Osteoblast (primary cell): ENCODE measurements around the gene PRELP. TPM values are rescaled to one million over a fixed set of nuclear protein-coding genes. Genes with fewer than 3 reads are reported as not detected.

Experiments
- DNase-seq: peaks from one replicate; pipeline ENCODE4 v3.0.0; 2011; ENCODE audit warnings: low spot score, mixed read lengths; ENCODE audit not compliant: insufficient read length; ENCODE audit errors: missing footprints
- H2AFZ ChIP-seq: 2 replicates; pipeline ENCODE4 v1.6.0; 2011; ENCODE audit warnings: mild to moderate bottlenecking, low read length
- H3K27ac ChIP-seq: 2 replicates; pipeline ENCODE4 v1.5.1; 2011; ENCODE audit warnings: mild to moderate bottlenecking, low read depth, low read length, moderate library complexity
- H3K27me3 ChIP-seq: 2 replicates; pipeline ENCODE4 v1.6.0; 2012; ENCODE audit warnings: mild to moderate bottlenecking, control low read depth, inconsistent platforms, low read length, moderate library complexity; ENCODE audit not compliant: insufficient read depth
- H3K36me3 ChIP-seq: 2 replicates; pipeline ENCODE4 v1.5.1; 2011; ENCODE audit warnings: mild to moderate bottlenecking, low read length, control low read depth, moderate library complexity; ENCODE audit not compliant: insufficient read depth
- H3K4me1 ChIP-seq: 2 replicates; pipeline ENCODE4 v1.5.1; 2011; ENCODE audit warnings: mild to moderate bottlenecking, low read length, control low read depth, moderate library complexity; ENCODE audit not compliant: insufficient read depth
- H3K4me2 ChIP-seq: 2 replicates; pipeline ENCODE4 v1.6.0; 2011; ENCODE audit warnings: mild to moderate bottlenecking, low read length; ENCODE audit not compliant: insufficient read depth
- H3K4me3 ChIP-seq: fragments of 200-600 bp; sonication (generic); 3 replicates; pipeline ENCODE4 v1.5.1; 2012; ENCODE audit warnings: mild to moderate bottlenecking, low read length, inconsistent platforms; ENCODE audit not compliant: insufficient read depth
- H3K79me2 ChIP-seq: 2 replicates; pipeline ENCODE4 v1.6.0; 2012; ENCODE audit warnings: mild to moderate bottlenecking, low read length, control low read depth, inconsistent platforms; ENCODE audit not compliant: insufficient read depth
- H3K9me3 ChIP-seq: 2 replicates; pipeline ENCODE4 v1.5.1; 2011; ENCODE audit warnings: low read depth, low read length, control low read depth
- H4K20me1 ChIP-seq: 2 replicates; pipeline ENCODE4 v1.6.0; 2012; ENCODE audit warnings: mild to moderate bottlenecking, low read length, control low read depth; ENCODE audit not compliant: insufficient read depth
- total RNA-seq: library from RNA; depleted of rRNA; stranded (reverse); fragments of >200 nt; gene quantifications from 2 replicates; pipeline ENCODE4 v1.2.3, GENCODE V29; 2012
- TF ChIP-seq, protein P1 (sequence below): IDR thresholded peaks from 2 replicates; pipeline ENCODE4 v1.5.1; 2011; ENCODE audit warnings: mild to moderate bottlenecking, low read depth, low read length, moderate library complexity; ENCODE audit errors: extremely low read depth

Gene PRELP
- total RNA-seq, 1 donor, result 0.36 TPM

DNA sequence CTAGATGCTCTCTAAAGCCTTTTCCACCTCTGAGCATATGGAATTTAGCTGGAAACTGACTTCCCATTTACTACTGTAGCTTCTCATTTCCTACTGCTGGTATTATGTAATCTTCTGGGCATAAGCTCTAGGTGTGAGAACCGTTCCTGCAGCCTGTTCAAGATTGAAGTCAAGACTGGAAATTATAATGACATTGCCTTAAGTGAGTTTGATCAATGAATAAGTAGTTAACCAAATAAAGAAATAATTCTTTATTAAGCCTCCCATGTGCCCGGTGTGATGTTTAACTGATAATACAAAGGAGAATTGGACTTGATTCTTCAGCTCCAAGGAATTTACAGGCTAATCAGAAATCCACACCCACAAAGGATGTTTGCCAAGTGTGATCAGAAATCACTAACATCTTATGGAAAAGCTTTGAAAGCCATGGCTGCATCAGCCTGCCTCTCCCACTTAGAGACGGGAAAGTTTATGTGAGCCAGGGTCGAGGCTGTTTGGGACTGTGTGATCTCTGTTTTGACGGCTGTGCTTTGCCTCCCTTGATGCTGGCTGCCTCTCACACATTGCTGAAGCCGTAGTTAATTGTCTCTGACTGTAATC lies 36.4 kb upstream of the PRELP start:
- no peak for DNase-seq
- no peak overlapping the region for H2AFZ ChIP-seq
- H3K27ac ChIP-seq, result no peak overlapping the region
- H3K27me3 ChIP-seq, result peaks cover 40% of the 10 kb centered on the region
- no peaks in the 10 kb centered on the region for H3K9me3 ChIP-seq
- no peaks in the 10 kb centered on the region for H3K36me3 ChIP-seq
- TF ChIP-seq, protein P1, sequence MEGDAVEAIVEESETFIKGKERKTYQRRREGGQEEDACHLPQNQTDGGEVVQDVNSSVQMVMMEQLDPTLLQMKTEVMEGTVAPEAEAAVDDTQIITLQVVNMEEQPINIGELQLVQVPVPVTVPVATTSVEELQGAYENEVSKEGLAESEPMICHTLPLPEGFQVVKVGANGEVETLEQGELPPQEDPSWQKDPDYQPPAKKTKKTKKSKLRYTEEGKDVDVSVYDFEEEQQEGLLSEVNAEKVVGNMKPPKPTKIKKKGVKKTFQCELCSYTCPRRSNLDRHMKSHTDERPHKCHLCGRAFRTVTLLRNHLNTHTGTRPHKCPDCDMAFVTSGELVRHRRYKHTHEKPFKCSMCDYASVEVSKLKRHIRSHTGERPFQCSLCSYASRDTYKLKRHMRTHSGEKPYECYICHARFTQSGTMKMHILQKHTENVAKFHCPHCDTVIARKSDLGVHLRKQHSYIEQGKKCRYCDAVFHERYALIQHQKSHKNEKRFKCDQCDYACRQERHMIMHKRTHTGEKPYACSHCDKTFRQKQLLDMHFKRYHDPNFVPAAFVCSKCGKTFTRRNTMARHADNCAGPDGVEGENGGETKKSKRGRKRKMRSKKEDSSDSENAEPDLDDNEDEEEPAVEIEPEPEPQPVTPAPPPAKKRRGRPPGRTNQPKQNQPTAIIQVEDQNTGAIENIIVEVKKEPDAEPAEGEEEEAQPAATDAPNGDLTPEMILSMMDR, result no peak
- no peaks in the 10 kb centered on the region for H4K20me1 ChIP-seq
- no peaks in the 10 kb centered on the region for H3K79me2 ChIP-seq
- H3K4me1 ChIP-seq, result peaks cover 3% of the 10 kb centered on the region
- no peak overlapping the region for H3K4me2 ChIP-seq
- H3K4me3 ChIP-seq, result no peak overlapping the region

DNA sequence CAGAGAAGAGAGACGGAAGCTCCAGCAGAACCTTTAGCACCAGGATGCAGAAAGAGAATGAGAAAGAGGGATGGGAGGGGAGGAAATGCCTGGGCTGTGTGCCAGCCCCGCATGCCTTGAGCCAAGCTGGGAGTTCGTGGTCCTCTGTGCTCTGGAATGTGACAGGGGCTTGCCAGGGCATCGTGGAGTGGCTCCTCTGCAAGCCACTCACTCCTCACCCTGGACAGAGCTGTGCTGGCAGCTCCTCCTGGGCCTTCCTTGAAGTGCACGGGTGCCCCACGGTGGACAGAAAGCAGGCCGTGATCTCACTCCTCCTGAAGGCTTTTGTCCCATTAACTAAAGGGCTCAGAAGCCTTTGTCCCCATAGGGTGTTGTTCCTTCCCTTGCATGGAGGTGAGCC lies 34.8 kb upstream of the PRELP start:
- Histone ChIP-seq H3K4me3 (no peak overlapping the region), H3K79me2 (no peaks in the 10 kb centered on the region), H3K4me2 (no peak overlapping the region), H3K36me3 (no peaks in the 10 kb centered on the region), H3K9me3 (no peaks in the 10 kb centered on the region), H3K27ac (no peak overlapping the region), H3K4me1 (peaks cover 3% of the 10 kb centered on the region), H3K27me3 (peaks cover 40% of the 10 kb centered on the region), H2AFZ (no peak overlapping the region), H4K20me1 (no peaks in the 10 kb centered on the region)
- peak; percentile 89 for DNase-seq
- TF ChIP-seq, protein P1, result peak; percentile 57

DNA sequence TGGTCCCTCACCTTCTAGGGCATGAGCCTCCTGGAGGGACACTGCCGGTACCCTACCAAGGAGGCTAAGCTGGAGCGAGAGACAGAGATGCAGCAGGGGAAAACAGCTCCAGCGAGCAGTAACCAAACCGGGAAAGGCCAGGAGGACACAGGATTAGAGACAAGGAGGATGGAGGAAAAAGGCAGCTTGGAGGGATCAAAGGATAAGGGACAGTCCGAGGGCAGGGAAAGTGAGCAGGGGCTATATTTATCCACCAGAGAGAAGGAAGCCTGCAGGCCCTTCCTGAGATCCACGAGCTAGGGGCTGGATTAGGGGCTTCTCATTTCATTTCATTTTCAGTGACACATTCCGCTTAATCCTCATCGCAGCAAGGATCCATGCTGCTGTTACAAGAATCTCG lies 33.8 kb upstream of the PRELP start:
- H3K36me3 ChIP-seq, result no peaks in the 10 kb centered on the region
- H3K79me2 ChIP-seq, result no peaks in the 10 kb centered on the region
- H3K4me3 ChIP-seq, result no peak overlapping the region
- peaks cover 3% of the 10 kb centered on the region for H3K4me1 ChIP-seq
- no peak overlapping the region for H3K4me2 ChIP-seq
- H4K20me1 ChIP-seq, result no peaks in the 10 kb centered on the region
- H3K27ac ChIP-seq, result no peak overlapping the region
- no peaks in the 10 kb centered on the region for H3K9me3 ChIP-seq
- TF ChIP-seq, protein P1, result no peak
- DNase-seq, result no peak
- peaks cover 40% of the 10 kb centered on the region for H3K27me3 ChIP-seq
- H2AFZ ChIP-seq, result no peak overlapping the region

DNA sequence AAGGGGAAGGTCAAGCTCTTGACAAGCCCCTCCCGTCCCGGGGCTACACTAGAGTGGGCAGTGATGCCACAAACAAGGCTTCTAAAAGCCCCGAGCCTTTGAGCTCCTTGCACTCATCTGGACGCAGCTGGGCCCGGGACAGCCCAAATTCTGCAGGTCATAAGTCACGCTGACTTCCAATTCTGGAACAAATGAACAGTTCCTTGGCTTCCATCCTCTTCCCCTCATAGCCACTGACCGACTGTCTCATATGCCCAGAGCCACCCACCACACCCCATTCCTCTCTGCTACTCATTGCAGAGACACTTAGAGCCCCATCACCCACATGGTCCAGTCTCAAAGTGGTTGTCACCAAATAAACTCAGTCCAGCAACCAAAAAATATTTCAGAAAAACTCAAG lies 32.8 kb upstream of the PRELP start:
- TF ChIP-seq, protein P1, result no peak
- Histone ChIP-seq H2AFZ (no peak overlapping the region), H3K9me3 (no peaks in the 10 kb centered on the region), H4K20me1 (no peaks in the 10 kb centered on the region), H3K4me2 (no peak overlapping the region), H3K4me1 (peaks cover 3% of the 10 kb centered on the region), H3K27me3 (peaks cover 40% of the 10 kb centered on the region), H3K79me2 (no peaks in the 10 kb centered on the region), H3K27ac (no peak overlapping the region), H3K4me3 (no peak overlapping the region), H3K36me3 (no peaks in the 10 kb centered on the region)
- no peak for DNase-seq
